ENCODE results near the gene ILRUN. TPM values are rescaled to one million over a fixed set of nuclear protein-coding genes. Genes with fewer than 3 reads are reported as not detected.
"Not testable (repeated sequence)": the region's sequence is repeated elsewhere in the genome, so short reads cannot be mapped to it uniquely, and the experiment has no call there.

The ILRUN gene
- total RNA-seq, 1 experiment from 2014 or later = 68.9 TPM

- ChIA-PET POLR2A (ENCODE audit: unreplicated experiment) (interaction anchor here (0.5 to 1.5 kb wide), 7 partner anchors 12 to 603 kb away, joined by 3 to 22 read pairs (median 4); partner anchors contain the start of genes HMGA1, SNRPC and ZNF76), CTCF (interaction anchor here (0.5 to 1.2 kb wide), 2 partner anchors 47 to 946 kb away, joined by 3 to 4 read pairs; partner anchors contain the start of gene UQCC2)
- Histone ChIP-seq H3K36me3 (ENCODE audit: low read depth) (no peaks in the 10 kb centered on the region), H4K20me1 (ENCODE audit: insufficient read depth) (no peaks in the 10 kb centered on the region), H3K9me2 (ENCODE audit: insufficient read depth) (no peaks in the 10 kb centered on the region), H3K4me1 (replicated peaks; ENCODE audit: insufficient read depth) (peaks cover 50% of the 10 kb centered on the region), H3K27me3 (ENCODE audit: insufficient read depth, low read depth) (no peaks in the 10 kb centered on the region), H3K27ac (peak overlapping the region; percentile 96), H2AFZ (peak overlapping the region; percentile 73), H3K79me2 (ENCODE audit: low read depth) (peaks cover 85% of the 10 kb centered on the region), H3K9me3 (ENCODE audit: insufficient read depth, low read depth) (no peaks in the 10 kb centered on the region), H3K4me3 (peak overlapping the region; percentile 54; the same call in 1 of the 2 replicates), H3F3A (ENCODE audit: insufficient read depth, low read depth) (peaks cover 39% of the 10 kb centered on the region), H3K4me2 (peak overlapping the region; percentile 82)
- DNase-seq = no peak
- BruUV-seq (replicated peaks) = TSS peak; percentile 12
- no peak for TF ChIP-seq EZH2 (IDR thresholded peaks at IDR 0.05; ENCODE audit: low read depth)
- TF ChIP-seq CTCF (conservative IDR thresholded peaks at IDR 0.05) = no peak
- intact Hi-C loops (cut with micrococcal nuclease; ENCODE audit: unreplicated experiment) = loop anchor here (1.0 to 2.0 kb wide), 3 partner anchors 48 to 100 kb away; partner anchors contain the start of gene SNRPC
Observed at GRCh38 chr6:34657037-34657306, 39.6 kb downstream of the ILRUN start.

GRCh38 chr6:34656378-34657036 is 40.1 kb downstream of the ILRUN start:
- CTCF ChIA-PET = interaction anchor here (0.5 to 1.2 kb wide), 2 partner anchors 47 to 945 kb away, joined by 3 to 4 read pairs; partner anchors contain the start of gene UQCC2
- TF ChIP-seq EZH2 (IDR thresholded peaks at IDR 0.05; ENCODE audit: low read depth) (no peak), CTCF (conservative IDR thresholded peaks at IDR 0.05) (no peak)
- Histone ChIP-seq H4K20me1 (ENCODE audit: insufficient read depth) (no peaks in the 10 kb centered on the region), H2AFZ (peak overlapping the region; percentile 73; the same call in 1 of the 2 replicates), H3K79me2 (ENCODE audit: low read depth) (peaks cover 83% of the 10 kb centered on the region), H3K4me2 (peak overlapping the region; percentile 82), H3K4me3 (peak overlapping the region; percentile 54; the same call in 1 of the 2 replicates), H3F3A (ENCODE audit: insufficient read depth, low read depth) (peaks cover 39% of the 10 kb centered on the region), H3K36me3 (ENCODE audit: low read depth) (no peaks in the 10 kb centered on the region), H3K9me3 (ENCODE audit: insufficient read depth, low read depth) (no peaks in the 10 kb centered on the region), H3K4me1 (replicated peaks; ENCODE audit: insufficient read depth) (peaks cover 54% of the 10 kb centered on the region), H3K27ac (peak overlapping the region; percentile 96), H3K27me3 (ENCODE audit: insufficient read depth, low read depth) (no peaks in the 10 kb centered on the region), H3K9me2 (ENCODE audit: insufficient read depth) (no peaks in the 10 kb centered on the region)
- POLR2A ChIA-PET (ENCODE audit: unreplicated experiment) = interaction anchor here (0.5 to 1.5 kb wide), 5 partner anchors 11 to 420 kb away, joined by 3 to 22 read pairs (median 3); partner anchors contain the start of genes HMGA1 and SNRPC
- no TSS peak for BruUV-seq (replicated peaks)
- intact Hi-C loops (cut with micrococcal nuclease; ENCODE audit: unreplicated experiment) = loop anchor here (1.0 to 2.0 kb wide), 3 partner anchors 48 to 100 kb away; partner anchors contain the start of gene SNRPC
- peak in 1 of 2 experiments; percentile 68 for DNase-seq

- H3K27me3 ChIP-seq (ENCODE audit: insufficient read depth, low read depth); POLR2A ChIA-PET (ENCODE audit: unreplicated experiment); H3K36me3 ChIP-seq (ENCODE audit: low read depth); H4K20me1 ChIP-seq (ENCODE audit: insufficient read depth); H2AFZ ChIP-seq; BruUV-seq (replicated peaks); H3K9me2 ChIP-seq (ENCODE audit: insufficient read depth); H3K4me3 ChIP-seq; DNase-seq; H3K9me3 ChIP-seq (ENCODE audit: insufficient read depth, low read depth): not testable (repeated sequence)
- intact Hi-C loops (cut with micrococcal nuclease; ENCODE audit: unreplicated experiment) = loop anchor here (2.0 kb wide), 2 partner anchors 49 to 101 kb away; partner anchors contain the start of gene SNRPC
- H3F3A ChIP-seq (ENCODE audit: insufficient read depth, low read depth) = peaks cover 39% of the 10 kb centered on the region
- H3K79me2 ChIP-seq (ENCODE audit: low read depth) = peaks cover 82% of the 10 kb centered on the region
- CTCF ChIA-PET = interaction anchor here (0.7 kb wide), 1 partner anchor 132 kb away, joined by 4 read pairs; no protein-coding TSS in a partner anchor
- peaks cover 54% of the 10 kb centered on the region for H3K4me1 ChIP-seq (replicated peaks; ENCODE audit: insufficient read depth)
- H3K4me2 ChIP-seq = peak overlapping the region; percentile 82
- H3K27ac ChIP-seq = peak overlapping the region; percentile 96
Observed at GRCh38 chr6:34655876-34656377, 40.6 kb downstream of the ILRUN start.
